ENCODE results near the gene CBL. TPM values are rescaled to one million over a fixed set of nuclear protein-coding genes. Genes with fewer than 3 reads are reported as not detected.

Gene CBL
- total RNA-seq, 3 donors from 2014 or later (not counting 1 experiment from before 2014, with no cell fraction given), result 29.0 to 32.5 (median 30.1) TPM

GRCh38 chr11:119193626-119194025, 12.5 kb upstream of the CBL start:
- Histone ChIP-seq H3K9me3 (ENCODE audit: control insufficient read depth, insufficient read depth, low read length) (no peaks in the 10 kb centered on the region), H3K36me3 (ENCODE audit: control insufficient read depth, insufficient read depth, low read length) (no peaks in the 10 kb centered on the region), H3K4me3 (ENCODE audit: low read length) (no peak overlapping the region), H3K4me1 (ENCODE audit: control insufficient read depth, insufficient read depth, low read length) (no peaks in the 10 kb centered on the region), H3K27ac (ENCODE audit: low read length) (no peak overlapping the region), H3K27me3 (ENCODE audit: control insufficient read depth, insufficient read depth, low read length) (no peaks in the 10 kb centered on the region)
- Mint-ChIP-seq H3K36me3 (no peaks in the 10 kb centered on the region), H3K27me3 (ENCODE audit: low read depth in 2 of 2) (peaks cover 7 to 8% of the 10 kb centered on the region in 2 donors), H3K27ac (no peak overlapping the region), H3K4me3 (no peak overlapping the region), H3K4me1 (peaks cover 0 to 9% of the 10 kb centered on the region in 2 donors), H3K9me3 (no peaks in the 10 kb centered on the region)
- no peak for ATAC-seq
- WGBS (ENCODE audit: insufficient coverage), result 82% methylated on average over 10 of the region's 10 CpGs
- no peak for DNase-seq
- intact Hi-C loops (cut with micrococcal nuclease), result loop anchor here (10.0 kb wide), 1 partner anchor 139 kb away; the partner anchor contains the start of gene HYOU1
- TF ChIP-seq CTCF (IDR thresholded peaks at IDR 0.05), result no peak

DNA sequence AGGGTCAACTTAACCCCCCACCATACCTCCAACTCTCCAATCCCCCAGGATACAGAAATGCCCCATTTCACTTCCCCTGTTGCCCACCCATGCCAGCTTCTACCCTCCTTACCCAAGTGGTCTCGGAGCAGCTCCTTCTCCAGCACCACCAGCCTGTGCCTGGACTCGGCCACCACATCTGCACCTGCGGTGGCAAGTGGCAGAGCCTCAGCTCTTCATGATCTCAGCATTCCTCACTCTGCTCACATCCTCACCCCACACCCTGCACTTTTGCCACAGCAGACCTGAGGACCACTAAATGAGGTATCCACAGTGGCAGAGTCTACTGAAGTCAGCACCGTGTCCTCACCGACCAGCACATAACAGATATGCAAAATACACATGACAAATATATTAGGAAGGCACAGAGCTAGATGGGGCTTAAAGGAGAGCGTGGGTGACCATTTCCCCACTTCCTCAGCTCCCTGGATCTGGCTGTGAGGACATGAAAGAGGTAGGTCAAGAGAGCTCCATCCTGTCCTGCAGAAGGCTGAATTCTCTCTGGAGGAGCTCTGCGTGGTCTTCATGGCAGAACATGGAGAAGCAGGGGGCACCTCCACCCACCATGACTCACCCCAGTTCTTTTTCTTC, 11.2 kb upstream of the CBL start:
- Histone ChIP-seq H3K27me3 (ENCODE audit: control insufficient read depth, insufficient read depth, low read length) (no peaks in the 10 kb centered on the region), H3K27ac (ENCODE audit: low read length) (no peak overlapping the region), H3K4me3 (ENCODE audit: low read length) (no peak overlapping the region), H3K4me1 (ENCODE audit: control insufficient read depth, insufficient read depth, low read length) (no peaks in the 10 kb centered on the region), H3K36me3 (ENCODE audit: control insufficient read depth, insufficient read depth, low read length) (no peaks in the 10 kb centered on the region), H3K9me3 (ENCODE audit: control insufficient read depth, insufficient read depth, low read length) (no peaks in the 10 kb centered on the region)
- no peak for TF ChIP-seq CTCF (IDR thresholded peaks at IDR 0.05)
- Mint-ChIP-seq H3K4me3 (no peak overlapping the region), H3K4me1 (peaks cover 0 to 9% of the 10 kb centered on the region in 2 donors), H3K36me3 (no peaks in the 10 kb centered on the region), H3K27ac (no peak overlapping the region), H3K27me3 (ENCODE audit: low read depth in 2 of 2) (peaks cover 7 to 8% of the 10 kb centered on the region in 2 donors), H3K9me3 (no peaks in the 10 kb centered on the region)
- intact Hi-C loops (cut with micrococcal nuclease), result loop anchor here (10.0 kb wide), 1 partner anchor 140 kb away; the partner anchor contains the start of gene HYOU1
- no peak for ATAC-seq
- DNase-seq, result no peak
- 88% methylated on average over 5 of the region's 7 CpGs for WGBS (ENCODE audit: insufficient coverage)

DNA sequence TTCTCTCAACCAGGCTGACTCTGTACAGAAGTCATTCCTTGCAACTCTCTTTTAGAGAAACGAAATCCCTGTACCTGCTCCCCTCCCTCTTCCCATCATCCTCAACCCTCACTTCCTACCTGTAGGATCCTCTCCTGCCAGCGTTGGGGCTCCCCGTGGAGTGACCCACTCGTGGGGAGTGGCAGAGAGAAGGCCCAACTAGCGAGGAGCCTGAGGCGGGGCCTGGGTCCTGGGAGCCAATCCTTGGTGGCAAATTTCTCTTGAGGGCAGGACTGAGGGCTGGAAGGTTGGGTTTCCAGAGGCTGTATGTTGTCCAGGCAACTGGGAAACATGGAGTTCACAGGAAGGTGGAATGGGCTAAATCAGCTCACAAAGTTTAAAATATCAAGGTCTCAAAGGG, 10.5 kb upstream of the CBL start:
- TF ChIP-seq CTCF (IDR thresholded peaks at IDR 0.05), result no peak
- Mint-ChIP-seq H3K27me3 (ENCODE audit: low read depth in 2 of 2) (peaks cover 7 to 8% of the 10 kb centered on the region in 2 donors), H3K4me3 (no peak overlapping the region), H3K4me1 (peaks cover 0 to 9% of the 10 kb centered on the region in 2 donors), H3K36me3 (no peaks in the 10 kb centered on the region), H3K27ac (no peak overlapping the region), H3K9me3 (no peaks in the 10 kb centered on the region)
- ATAC-seq (no peak), DNase-seq (no peak)
- H3K9me3 ChIP-seq (ENCODE audit: control insufficient read depth, insufficient read depth, low read length), result no peaks in the 10 kb centered on the region
- no peak overlapping the region for H3K4me3 ChIP-seq (ENCODE audit: low read length)
- H3K36me3 ChIP-seq (ENCODE audit: control insufficient read depth, insufficient read depth, low read length), result no peaks in the 10 kb centered on the region
- H3K27ac ChIP-seq (ENCODE audit: low read length), result no peak overlapping the region
- WGBS (ENCODE audit: insufficient coverage), result 61% methylated on average over 6 of the region's 6 CpGs
- no peaks in the 10 kb centered on the region for H3K4me1 ChIP-seq (ENCODE audit: control insufficient read depth, insufficient read depth, low read length)
- intact Hi-C loops (cut with micrococcal nuclease), result loop anchor here (10.0 kb wide), 1 partner anchor 141 kb away; the partner anchor contains the start of gene HYOU1
- H3K27me3 ChIP-seq (ENCODE audit: control insufficient read depth, insufficient read depth, low read length), result no peaks in the 10 kb centered on the region

Data from natural killer cell (primary cell).